Brain pericyte (primary cell): Measurements from ENCODE around the gene ARID4B.
"Not testable (repeated sequence)": the region's sequence is repeated elsewhere in the genome, so short reads cannot be mapped to it uniquely, and the experiment has no call there.

Experiments
- DNase-seq: peaks from one replicate; pipeline ENCODE4 v3.0.0-alpha.2; 2012; ENCODE audit warnings: low read depth, low spot score

The ARID4B gene

GRCh38 chr1:235227414-235227813 lies 100.6 kb downstream of the ARID4B start:
- no peak for DNase-seq

- no peak for DNase-seq
Observed at GRCh38 chr1:235226933-235227332, 101.0 kb downstream of the ARID4B start.

- no peak for DNase-seq
Observed at GRCh38 chr1:235225299-235225698, 102.7 kb downstream of the ARID4B start.

GRCh38 chr1:235221653-235222375 lies 106.2 kb downstream of the ARID4B start:
- DNase-seq = no peak

- no peak for DNase-seq
Observed at GRCh38 chr1:235215453-235215852, 112.5 kb downstream of the ARID4B start.

- DNase-seq = not testable (repeated sequence)
Observed at GRCh38 chr1:235214962-235215361, 113.0 kb downstream of the ARID4B start.

GRCh38 chr1:235213752-235214151 lies 114.2 kb downstream of the ARID4B start:
- DNase-seq = no peak

GRCh38 chr1:235211517-235211916 lies 116.5 kb downstream of the ARID4B start:
- no peak for DNase-seq

- no peak for DNase-seq
Observed at GRCh38 chr1:235207209-235207565, 120.8 kb downstream of the ARID4B start.

- no peak for DNase-seq
Observed at GRCh38 chr1:235206533-235207208, 121.3 kb downstream of the ARID4B start.

- DNase-seq = no peak
Observed at GRCh38 chr1:235205687-235206086, 122.3 kb downstream of the ARID4B start.

- no peak for DNase-seq
Observed at GRCh38 chr1:235203428-235203827, 124.6 kb downstream of the ARID4B start.

- DNase-seq = not testable (repeated sequence)
Observed at GRCh38 chr1:235202447-235202846, 125.5 kb downstream of the ARID4B start.

- DNase-seq = no peak
Observed at GRCh38 chr1:235199441-235199840, 128.5 kb downstream of the ARID4B start.

- no peak for DNase-seq
Observed at GRCh38 chr1:235190431-235190830, 137.5 kb downstream of the ARID4B start.

- no peak for DNase-seq
Observed at GRCh38 chr1:235187316-235187715, 140.7 kb downstream of the ARID4B start.

- DNase-seq = no peak
Observed at GRCh38 chr1:235181561-235182245, 146.3 kb downstream of the ARID4B start.

GRCh38 chr1:235180916-235181460 lies 147.0 kb downstream of the ARID4B start:
- no peak for DNase-seq

- DNase-seq = no peak
Observed at GRCh38 chr1:235176486-235176885, 151.5 kb downstream of the ARID4B start.

GRCh38 chr1:235169986-235170385 lies 158.0 kb downstream of the ARID4B start:
- DNase-seq = no peak

GRCh38 chr1:235168375-235168774 lies 159.6 kb downstream of the ARID4B start:
- no peak for DNase-seq

GRCh38 chr1:235161685-235162327 lies 166.2 kb downstream of the ARID4B start:
- DNase-seq = no peak
